ENCODE data around the gene PTPRM.

DNA sequence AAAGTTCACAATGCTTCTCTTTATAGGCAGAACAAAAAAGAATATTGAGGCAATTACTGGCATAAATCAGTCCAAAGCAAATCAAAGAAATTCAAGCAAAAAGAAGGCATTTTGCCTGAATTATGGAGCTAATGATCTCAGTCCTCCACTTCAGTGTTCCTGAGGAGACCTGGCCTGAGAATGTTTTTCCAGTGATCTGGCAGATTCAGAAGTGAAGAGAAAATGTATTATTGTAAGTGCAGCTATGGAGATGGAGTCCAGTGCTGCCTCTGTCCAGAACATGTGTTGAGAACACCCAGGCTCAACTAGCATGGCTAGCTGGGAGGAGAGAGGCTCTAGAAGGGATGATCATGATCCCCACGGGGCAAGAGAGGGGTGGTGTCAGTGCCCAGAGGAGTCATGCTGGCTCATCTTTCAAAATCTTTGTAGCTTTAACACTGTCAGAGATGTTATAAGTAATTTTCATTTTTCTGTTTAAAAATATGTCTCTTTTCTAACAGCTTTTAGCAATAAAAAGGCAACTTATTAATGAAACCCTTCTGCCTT lies 675.1 kb downstream of the PTPRM start:
- TF ChIP-seq, protein P1, sequence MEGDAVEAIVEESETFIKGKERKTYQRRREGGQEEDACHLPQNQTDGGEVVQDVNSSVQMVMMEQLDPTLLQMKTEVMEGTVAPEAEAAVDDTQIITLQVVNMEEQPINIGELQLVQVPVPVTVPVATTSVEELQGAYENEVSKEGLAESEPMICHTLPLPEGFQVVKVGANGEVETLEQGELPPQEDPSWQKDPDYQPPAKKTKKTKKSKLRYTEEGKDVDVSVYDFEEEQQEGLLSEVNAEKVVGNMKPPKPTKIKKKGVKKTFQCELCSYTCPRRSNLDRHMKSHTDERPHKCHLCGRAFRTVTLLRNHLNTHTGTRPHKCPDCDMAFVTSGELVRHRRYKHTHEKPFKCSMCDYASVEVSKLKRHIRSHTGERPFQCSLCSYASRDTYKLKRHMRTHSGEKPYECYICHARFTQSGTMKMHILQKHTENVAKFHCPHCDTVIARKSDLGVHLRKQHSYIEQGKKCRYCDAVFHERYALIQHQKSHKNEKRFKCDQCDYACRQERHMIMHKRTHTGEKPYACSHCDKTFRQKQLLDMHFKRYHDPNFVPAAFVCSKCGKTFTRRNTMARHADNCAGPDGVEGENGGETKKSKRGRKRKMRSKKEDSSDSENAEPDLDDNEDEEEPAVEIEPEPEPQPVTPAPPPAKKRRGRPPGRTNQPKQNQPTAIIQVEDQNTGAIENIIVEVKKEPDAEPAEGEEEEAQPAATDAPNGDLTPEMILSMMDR (IDR thresholded peaks at IDR 0.05; ENCODE audit: borderline replicate concordance, extremely low read depth, low read length, poor library complexity, severe bottlenecking), result no peak
- TF ChIP-seq EZH2 (IDR thresholded peaks at IDR 0.05; ENCODE audit: borderline replicate concordance, low read depth, low read length, severe bottlenecking), result no peak

All from DND-41 (cell line).